Endometrium (tissue), 2 donors: ENCODE measurements around the gene GARIN1A.
"Not testable (repeated sequence)": the region's sequence is repeated elsewhere in the genome, so short reads cannot be mapped to it uniquely, and the experiment has no call there.

Source experiments
- FAIRE-seq: peaks from 2 replicates; lab custom pipeline; 2012; peaks lifted over from hg19 to GRCh38; lab: Jason Lieb, UNC
- donor health status: control.
- donor health status: control.

The GARIN1A gene

GRCh38 chr7:128683738-128684137, 11.6 kb downstream of the GARIN1A start:
- FAIRE-seq, result not testable (repeated sequence)

GRCh38 chr7:128687131-128687530, 15.0 kb downstream of the GARIN1A start:
- no peak for FAIRE-seq

- FAIRE-seq, result no peak
These were observed 16.4 kb downstream of the GARIN1A start for GRCh38 chr7:128688492-128688891.

DNA sequence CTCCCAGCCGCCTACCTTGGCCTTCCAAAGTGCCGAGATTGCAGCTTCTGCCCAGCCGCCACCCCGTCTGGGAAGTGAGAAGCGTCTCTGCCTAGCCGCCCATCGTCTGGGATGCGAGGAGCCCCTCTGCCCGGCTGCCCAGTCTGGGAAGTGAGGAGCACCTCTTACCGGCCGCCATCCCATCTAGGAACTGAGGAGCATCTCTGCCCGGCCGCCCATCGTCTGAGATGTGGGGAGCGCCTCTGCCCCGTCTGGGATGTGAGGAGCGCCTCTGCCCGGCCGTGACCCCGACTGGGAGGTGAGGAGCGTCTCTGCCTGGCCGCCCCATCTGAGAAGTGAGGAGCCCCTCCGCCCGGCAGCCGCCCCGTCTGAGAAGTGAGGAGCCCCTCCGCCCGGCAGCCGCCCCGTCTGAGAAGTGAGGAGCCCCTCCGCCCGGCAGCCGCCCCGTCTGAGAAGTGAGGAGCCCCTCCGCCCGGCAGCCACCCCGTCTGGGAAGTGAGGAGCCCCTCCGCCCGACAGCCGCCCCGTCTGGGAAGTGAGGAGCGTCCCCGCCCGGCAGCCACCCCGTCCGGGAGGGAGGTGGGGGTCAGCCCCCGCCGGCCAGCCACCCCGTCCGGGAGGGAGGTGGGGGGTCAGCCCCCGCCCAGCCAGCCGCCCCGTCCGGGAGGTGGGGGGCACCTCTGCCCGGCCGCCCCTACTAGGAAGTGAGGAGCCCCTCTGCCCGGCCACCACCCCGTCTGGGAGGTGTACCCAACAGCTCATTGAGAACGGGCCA, 17.3 kb downstream of the GARIN1A start:
- FAIRE-seq, result not testable (repeated sequence)

GRCh38 chr7:128691227-128691626, 19.1 kb downstream of the GARIN1A start:
- no peak for FAIRE-seq

- FAIRE-seq, result no peak
These were observed 20.7 kb downstream of the GARIN1A start for GRCh38 chr7:128692623-128693270.

GRCh38 chr7:128693373-128694015, 21.4 kb downstream of the GARIN1A start:
- no peak for FAIRE-seq

DNA sequence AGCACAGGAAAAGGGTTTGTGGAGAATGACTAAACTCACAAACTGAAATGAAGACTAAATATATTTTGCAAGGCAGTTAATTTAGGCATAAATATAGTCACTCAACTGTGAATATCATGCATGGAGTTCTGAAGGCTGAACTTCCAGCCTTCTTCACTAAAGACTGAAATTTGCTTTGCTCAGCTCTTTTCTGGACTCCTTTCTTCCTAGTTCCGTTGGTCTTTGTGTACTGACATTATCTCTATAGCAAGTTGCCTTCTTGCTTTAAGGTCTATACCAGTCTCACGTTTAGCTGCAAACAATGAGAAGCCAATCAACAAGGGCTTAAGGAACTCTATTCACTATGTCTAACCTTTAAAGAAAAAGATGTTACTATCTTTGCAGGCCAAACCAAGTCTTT, 22.6 kb downstream of the GARIN1A start:
- no peak for FAIRE-seq

- FAIRE-seq, result no peak
These were observed 25.3 kb downstream of the GARIN1A start for GRCh38 chr7:128697302-128697905.

GRCh38 chr7:128699196-128699712, 27.2 kb downstream of the GARIN1A start:
- FAIRE-seq, result no peak

DNA sequence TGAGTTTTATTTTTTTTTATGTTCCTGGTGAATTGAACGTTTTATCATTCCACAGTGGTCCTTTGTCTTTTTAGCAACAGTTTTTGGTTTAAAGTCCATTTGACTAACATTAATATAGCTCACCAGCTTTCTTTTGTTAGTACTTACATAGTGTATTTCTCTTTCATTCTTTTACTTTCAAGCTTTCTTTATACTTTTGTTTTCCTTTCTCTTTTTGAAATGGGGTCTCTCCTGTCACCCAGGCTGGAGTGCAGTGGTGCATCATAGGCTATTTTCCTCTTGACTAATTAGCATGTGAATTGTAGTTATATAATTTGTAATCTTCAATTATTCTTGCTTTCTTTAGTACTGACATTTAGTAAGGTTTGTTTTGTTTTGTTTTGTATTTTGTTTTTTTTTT, 27.8 kb downstream of the GARIN1A start:
- no peak for FAIRE-seq

DNA sequence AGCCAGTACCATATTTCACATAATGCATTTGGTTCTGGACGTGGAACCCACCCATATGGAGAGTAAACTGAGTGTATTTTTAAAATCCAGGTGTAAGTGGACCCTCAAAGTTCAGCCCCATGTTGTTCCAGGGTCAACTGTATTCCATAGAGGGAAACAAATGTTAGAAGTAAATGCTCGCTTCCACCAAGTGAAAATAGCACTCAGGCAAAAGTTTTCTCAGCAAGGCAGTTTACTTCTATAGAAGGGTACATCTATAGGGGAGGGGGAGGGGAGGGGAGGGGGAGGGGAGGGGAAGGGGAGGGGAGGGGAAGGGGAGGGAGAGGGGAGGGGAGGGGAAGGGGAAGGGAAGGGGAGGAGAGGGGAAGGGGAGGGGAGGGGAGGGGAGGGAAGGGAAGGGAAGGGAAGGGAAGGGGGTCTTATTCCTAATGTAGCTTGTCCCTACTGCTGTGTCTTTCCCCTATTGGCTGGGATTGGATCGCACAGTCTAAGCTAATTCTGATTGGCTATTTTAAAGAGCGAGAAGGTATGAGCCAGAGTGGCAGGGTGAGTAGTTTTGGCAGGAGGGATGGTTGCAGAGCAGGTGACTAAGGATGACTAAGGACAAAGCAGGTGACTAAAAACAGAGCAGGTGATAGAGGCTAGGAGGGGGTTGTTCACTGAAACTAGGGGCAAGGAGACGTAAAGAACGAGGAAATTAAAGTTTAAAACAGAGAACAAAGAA, 29.1 kb downstream of the GARIN1A start:
- no peak for FAIRE-seq

DNA sequence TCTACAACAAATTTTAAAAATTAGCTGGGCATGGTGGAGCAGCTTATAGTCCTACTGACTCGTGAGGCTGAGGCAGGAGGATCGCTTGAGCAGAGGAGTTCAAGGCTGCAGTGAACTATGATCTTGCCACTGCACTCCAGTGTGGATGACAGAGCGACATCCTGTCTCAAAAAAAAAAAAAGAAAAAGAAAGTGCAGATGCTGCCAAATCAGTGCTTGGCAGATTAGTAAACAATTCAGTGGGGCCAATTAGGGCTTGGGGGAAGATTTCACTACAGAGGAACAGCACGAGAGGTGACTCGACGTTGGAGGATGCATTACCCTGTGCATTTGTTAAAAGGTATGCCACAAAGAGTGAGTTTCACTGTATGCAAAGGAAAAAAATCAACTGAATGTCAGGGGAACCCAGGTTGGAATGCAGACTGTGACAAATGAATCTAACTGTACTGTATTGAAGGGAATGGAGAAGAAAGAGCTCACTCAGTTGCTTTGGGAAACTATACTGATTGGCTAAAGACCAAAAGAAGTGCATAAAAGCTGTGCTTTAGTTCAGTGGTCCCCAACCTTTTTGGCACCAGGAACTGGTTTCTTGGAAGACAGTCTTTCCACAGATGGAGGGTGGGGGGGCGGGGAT, 31.6 kb downstream of the GARIN1A start:
- no peak for FAIRE-seq

GRCh38 chr7:128705891-128706333, 33.8 kb downstream of the GARIN1A start:
- no peak for FAIRE-seq

- no peak for FAIRE-seq
These were observed 35.7 kb downstream of the GARIN1A start for GRCh38 chr7:128707752-128708151.

DNA sequence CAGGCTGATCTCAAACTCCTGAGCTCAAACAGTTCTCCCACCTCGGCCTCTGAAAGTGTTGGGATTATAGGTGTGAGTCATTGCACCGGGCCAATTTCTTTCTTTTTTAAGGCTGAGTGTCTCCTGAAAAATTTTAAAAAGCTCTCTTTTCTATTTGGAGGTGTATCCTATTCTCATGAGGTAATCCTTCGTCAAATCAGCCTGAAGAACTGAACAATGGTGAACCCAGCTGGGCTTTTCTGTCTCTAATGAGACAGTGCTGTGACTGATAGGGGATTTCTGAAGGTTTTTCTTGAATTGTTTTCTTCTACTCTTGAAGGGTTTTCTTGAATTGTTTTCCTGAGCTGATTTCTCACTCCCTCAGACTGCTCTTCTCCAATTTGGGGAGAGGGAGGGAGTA, 36.1 kb downstream of the GARIN1A start:
- FAIRE-seq, result no peak

DNA sequence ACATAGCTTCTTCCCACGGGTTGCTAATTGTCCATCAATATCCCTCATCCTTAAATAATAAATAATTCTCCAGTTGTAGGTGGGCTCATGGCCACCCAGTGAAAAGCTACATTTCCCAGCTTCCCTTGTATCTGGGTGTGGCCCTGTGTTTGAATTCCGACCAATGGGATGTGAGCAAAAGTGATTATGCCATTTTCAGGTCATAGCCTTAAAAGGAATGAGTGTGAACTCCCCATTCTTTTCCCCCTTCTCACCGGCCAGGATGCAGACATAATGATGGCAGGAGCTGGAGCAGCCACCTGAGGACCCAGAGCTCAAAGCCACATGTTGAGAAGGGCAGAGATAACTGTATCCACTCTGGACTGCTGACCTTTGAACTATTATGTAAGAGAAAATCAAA, 36.7 kb downstream of the GARIN1A start:
- no peak for FAIRE-seq

DNA sequence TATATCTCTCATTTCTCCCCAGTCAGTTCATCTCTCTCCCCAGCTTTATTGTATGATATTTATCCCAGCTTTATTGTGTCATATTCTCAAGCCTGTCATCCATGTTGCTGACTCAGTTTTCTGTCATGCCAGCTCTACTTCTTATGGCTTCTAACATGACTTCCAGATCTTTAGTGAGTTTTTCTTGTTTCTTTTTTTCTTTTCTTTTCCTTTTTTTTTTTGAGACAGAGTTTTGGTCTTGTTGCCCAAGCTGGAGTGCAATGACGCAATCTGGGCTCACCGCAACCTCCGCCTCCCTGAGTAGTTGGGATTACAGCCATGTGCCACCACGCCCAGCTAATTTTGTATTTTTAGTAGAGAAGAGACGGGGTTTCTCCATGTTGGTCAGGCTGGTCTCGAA, 38.4 kb downstream of the GARIN1A start:
- FAIRE-seq, result no peak

DNA sequence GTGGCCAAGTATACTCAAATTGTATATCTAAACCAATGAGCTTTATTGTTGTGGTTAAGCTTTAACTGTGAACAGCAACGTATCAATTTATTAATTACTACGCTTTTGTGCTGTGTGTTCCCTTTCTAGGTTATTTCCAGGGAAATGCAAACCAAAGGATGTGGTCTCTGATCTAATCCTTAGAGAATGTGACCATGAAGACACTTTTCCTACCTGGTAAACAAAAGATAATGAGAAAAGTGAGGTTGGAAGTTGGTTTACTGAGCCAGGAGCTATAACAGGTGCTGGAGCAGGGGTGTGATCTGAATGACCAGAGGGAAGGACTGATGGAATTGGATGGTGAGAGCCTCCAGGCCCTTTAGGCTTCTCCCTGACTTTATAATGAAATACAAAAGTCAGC, 41.7 kb downstream of the GARIN1A start:
- no peak for FAIRE-seq

DNA sequence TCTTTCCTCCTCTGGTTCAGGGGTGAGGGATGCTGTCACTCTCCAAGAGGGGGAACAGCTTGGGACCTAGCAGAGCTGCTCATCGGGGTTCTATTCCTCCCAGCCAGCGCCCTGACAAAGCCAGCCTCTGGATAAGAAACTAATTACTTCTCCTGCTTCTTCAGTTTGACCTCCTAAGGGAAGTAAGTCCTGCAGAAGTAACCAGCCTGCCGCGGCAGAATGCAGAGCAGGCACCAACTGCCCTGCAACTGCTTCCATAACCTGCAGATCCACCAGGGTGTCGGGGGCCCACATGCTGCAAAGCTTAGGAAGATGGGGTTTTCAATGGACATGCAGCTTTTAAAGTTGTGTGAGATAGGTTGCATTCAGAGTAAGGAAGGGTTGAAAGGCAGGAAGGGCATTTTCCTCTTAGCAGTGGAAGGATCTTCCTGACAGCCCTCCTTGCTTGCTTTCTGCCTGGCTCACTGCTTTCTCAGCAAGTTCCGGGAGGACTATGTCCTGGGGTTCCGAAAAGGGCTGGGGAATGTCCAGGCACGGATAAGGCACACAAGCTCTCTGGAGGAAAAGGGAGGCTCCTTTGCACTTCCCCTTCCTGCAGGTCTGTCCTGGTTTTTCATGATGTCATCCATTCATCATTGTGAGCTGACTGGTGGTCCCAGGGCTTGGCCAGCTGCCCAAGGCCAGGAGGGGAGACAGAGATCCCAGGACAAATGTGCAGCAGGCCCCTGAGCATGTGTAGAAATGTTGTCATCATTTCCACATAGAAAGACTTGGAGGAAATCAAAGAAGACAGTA, 42.8 kb downstream of the GARIN1A start:
- FAIRE-seq, result no peak
